PFSK-1 (cell line): ENCODE measurements around the gene MYOF.

Experiments
- FOXP2 ChIP-seq: optimal IDR thresholded peaks from 2 replicates; pipeline ENCODE3; 2011; ENCODE audit warnings: borderline replicate concordance, control low read depth, inconsistent platforms; ENCODE audit not compliant: insufficient read depth; ENCODE audit errors: extremely low read length, extremely low read depth
- POLR2AphosphoS5 ChIP-seq: IDR thresholded peaks from 2 replicates; pipeline ENCODE4 v1.6.1; 2012; ENCODE audit warnings: low read depth, mild to moderate bottlenecking, control low read depth, low read length, moderate library complexity
- SIN3A ChIP-seq: IDR thresholded peaks from 2 replicates; pipeline ENCODE4 v1.6.1; 2012; ENCODE audit warnings: mild to moderate bottlenecking, low read length, moderate library complexity, borderline replicate concordance; ENCODE audit not compliant: insufficient read depth
- TAF1 ChIP-seq: IDR thresholded peaks from 2 replicates; pipeline ENCODE4 v1.6.1; 2012; ENCODE audit warnings: low read length, control low read depth, borderline replicate concordance; ENCODE audit not compliant: insufficient read depth
- TF ChIP-seq, protein P1 (sequence below), 2 experiments: IDR thresholded peaks; 2 replicates each; pipeline versions ENCODE4 v1.6.1 to v1.8.0; 2011 to 2012; ENCODE audit warnings: low read depth in 2 of 2, low read length in 2 of 2, control low read depth in 1 of 2, inconsistent platforms in 1 of 2, mild to moderate bottlenecking in 1 of 2, moderate library complexity in 1 of 2; ENCODE audit not compliant: insufficient read depth in 1 of 2

The MYOF gene

GRCh38 chr10:93357680-93358079 is 124.5 kb downstream of the MYOF start:
- TF ChIP-seq, protein P1, sequence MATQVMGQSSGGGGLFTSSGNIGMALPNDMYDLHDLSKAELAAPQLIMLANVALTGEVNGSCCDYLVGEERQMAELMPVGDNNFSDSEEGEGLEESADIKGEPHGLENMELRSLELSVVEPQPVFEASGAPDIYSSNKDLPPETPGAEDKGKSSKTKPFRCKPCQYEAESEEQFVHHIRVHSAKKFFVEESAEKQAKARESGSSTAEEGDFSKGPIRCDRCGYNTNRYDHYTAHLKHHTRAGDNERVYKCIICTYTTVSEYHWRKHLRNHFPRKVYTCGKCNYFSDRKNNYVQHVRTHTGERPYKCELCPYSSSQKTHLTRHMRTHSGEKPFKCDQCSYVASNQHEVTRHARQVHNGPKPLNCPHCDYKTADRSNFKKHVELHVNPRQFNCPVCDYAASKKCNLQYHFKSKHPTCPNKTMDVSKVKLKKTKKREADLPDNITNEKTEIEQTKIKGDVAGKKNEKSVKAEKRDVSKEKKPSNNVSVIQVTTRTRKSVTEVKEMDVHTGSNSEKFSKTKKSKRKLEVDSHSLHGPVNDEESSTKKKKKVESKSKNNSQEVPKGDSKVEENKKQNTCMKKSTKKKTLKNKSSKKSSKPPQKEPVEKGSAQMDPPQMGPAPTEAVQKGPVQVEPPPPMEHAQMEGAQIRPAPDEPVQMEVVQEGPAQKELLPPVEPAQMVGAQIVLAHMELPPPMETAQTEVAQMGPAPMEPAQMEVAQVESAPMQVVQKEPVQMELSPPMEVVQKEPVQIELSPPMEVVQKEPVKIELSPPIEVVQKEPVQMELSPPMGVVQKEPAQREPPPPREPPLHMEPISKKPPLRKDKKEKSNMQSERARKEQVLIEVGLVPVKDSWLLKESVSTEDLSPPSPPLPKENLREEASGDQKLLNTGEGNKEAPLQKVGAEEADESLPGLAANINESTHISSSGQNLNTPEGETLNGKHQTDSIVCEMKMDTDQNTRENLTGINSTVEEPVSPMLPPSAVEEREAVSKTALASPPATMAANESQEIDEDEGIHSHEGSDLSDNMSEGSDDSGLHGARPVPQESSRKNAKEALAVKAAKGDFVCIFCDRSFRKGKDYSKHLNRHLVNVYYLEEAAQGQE (IDR thresholded peaks at IDR 0.05; ENCODE audit: insufficient read depth in 1 of 2, low read depth in 2 of 2, low read length in 2 of 2), result no peak
- TF ChIP-seq TAF1, result no peak
- no peak for TF ChIP-seq SIN3A
- TF ChIP-seq POLR2AphosphoS5, result no peak
- TF ChIP-seq FOXP2, result no peak

GRCh38 chr10:93356516-93356915 is 125.6 kb downstream of the MYOF start:
- TF ChIP-seq, protein P1 (IDR thresholded peaks at IDR 0.05; ENCODE audit: insufficient read depth in 1 of 2, low read depth in 2 of 2, low read length in 2 of 2), result no peak
- TF ChIP-seq FOXP2 (no peak), POLR2AphosphoS5 (no peak), SIN3A (no peak), TAF1 (no peak)

GRCh38 chr10:93352638-93353383 is 129.3 kb downstream of the MYOF start:
- TF ChIP-seq, protein P1 (IDR thresholded peaks at IDR 0.05; ENCODE audit: insufficient read depth in 1 of 2, low read depth in 2 of 2, low read length in 2 of 2), result no peak
- TF ChIP-seq TAF1 (no peak), POLR2AphosphoS5 (no peak), FOXP2 (no peak), SIN3A (no peak)

- TF ChIP-seq SIN3A, result no peak
Observed at GRCh38 chr10:93346694-93347093, 135.4 kb downstream of the MYOF start.

DNA sequence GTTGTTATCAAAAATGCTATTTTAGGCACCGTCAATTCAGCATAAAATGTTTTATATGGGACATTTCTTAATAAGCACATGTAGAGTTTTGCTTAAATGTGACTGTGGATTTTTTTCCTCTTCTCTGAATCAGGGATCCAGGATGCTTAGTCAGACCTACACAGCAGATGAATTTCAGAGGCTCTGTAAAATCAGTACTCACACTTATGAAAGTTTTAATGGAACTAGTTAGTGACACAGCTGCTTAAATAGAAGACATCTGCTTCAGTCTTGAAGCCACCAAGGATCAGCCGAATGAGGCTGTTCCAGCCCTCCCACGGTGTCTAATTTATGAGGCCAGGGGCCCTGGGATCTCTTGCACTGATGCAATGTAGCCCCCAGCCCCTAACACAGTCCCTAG is 136.0 kb downstream of the MYOF start:
- TF ChIP-seq POLR2AphosphoS5, result no peak
- TF ChIP-seq, protein P1 (IDR thresholded peaks at IDR 0.05; ENCODE audit: insufficient read depth in 1 of 2, low read depth in 2 of 2, low read length in 2 of 2), result no peak
- TF ChIP-seq TAF1, result no peak
- no peak for TF ChIP-seq SIN3A
- TF ChIP-seq FOXP2, result no peak
